HCT116 (cell line): ENCODE data around the gene SLC6A17.

Source experiments
- EGR1 ChIP-seq: IDR thresholded peaks from 2 replicates; pipeline ENCODE4 v1.6.1; 2012; ENCODE audit warnings: low read depth
- ELF1 ChIP-seq: IDR thresholded peaks from 2 replicates; pipeline ENCODE4 v1.6.1; 2012; ENCODE audit warnings: low read depth, borderline replicate concordance
- EZH2 ChIP-seq: fragments of 200-600 bp; sonication (generic); IDR thresholded peaks from 2 replicates; pipeline ENCODE4 v1.6.1; 2017; ENCODE audit warnings: antibody characterized with exemption, mixed run types
- JUND ChIP-seq: IDR thresholded peaks from 2 replicates; pipeline ENCODE4 v1.6.1; 2012
- POLR2AphosphoS5 ChIP-seq: IDR thresholded peaks from 2 replicates; pipeline ENCODE4 v1.6.1; 2011; ENCODE audit warnings: mild to moderate bottlenecking, low read depth, low read length, moderate library complexity
- TF ChIP-seq, protein P1 (sequence below): IDR thresholded peaks from 2 replicates; pipeline ENCODE4 v1.6.1; 2012; ENCODE audit warnings: low read depth
- TF ChIP-seq, protein P2 (sequence below), 3 experiments: fragments of 200-600 bp in 1 of 3; sonication (generic) in 1 of 3; IDR thresholded peaks in 2 of 3; conservative IDR thresholded peaks in 1 of 3; 2 replicates each; pipeline ENCODE4 v1.5.1; 2012 to 2017; ENCODE audit warnings: low read depth in 2 of 3, low read length in 2 of 3, antibody characterized with exemption in 1 of 3, borderline replicate concordance in 1 of 3, control low read depth in 1 of 3, mild to moderate bottlenecking in 1 of 3, mixed read lengths in 1 of 3, mixed run types in 1 of 3, moderate library complexity in 1 of 3; ENCODE audit not compliant: insufficient read depth in 1 of 3

DNA sequence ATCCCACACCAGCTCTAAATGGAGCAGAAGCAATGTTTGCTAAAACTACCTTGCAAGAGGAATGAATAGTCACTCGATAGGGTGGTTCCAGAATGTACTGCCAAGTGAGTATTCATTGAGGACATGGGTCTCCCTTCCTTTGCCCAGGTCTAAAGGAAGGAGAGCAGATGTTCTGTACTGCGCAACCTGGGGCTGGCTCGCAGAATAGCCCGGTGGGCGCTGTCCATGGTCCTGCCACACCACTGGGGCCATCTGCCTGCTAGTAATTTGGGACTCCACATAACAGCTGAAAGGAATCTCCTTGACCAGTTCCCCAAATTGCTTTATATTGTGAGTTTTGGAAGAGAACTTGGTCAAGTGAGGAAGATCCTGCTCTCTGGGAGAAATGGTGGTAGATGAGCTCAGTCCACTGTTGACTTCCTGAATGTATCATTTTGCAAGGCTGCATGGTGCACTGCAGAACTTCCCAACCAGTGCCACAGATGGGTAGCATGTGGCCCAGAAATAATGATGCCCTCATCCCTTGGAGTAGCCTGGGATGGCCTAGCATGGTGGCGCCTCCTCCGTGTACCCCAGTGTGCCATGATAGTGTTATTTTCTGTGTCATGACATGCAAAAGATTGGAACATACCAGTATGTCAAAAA, 5.7 kb downstream of the SLC6A17 start:
- TF ChIP-seq, protein P1, sequence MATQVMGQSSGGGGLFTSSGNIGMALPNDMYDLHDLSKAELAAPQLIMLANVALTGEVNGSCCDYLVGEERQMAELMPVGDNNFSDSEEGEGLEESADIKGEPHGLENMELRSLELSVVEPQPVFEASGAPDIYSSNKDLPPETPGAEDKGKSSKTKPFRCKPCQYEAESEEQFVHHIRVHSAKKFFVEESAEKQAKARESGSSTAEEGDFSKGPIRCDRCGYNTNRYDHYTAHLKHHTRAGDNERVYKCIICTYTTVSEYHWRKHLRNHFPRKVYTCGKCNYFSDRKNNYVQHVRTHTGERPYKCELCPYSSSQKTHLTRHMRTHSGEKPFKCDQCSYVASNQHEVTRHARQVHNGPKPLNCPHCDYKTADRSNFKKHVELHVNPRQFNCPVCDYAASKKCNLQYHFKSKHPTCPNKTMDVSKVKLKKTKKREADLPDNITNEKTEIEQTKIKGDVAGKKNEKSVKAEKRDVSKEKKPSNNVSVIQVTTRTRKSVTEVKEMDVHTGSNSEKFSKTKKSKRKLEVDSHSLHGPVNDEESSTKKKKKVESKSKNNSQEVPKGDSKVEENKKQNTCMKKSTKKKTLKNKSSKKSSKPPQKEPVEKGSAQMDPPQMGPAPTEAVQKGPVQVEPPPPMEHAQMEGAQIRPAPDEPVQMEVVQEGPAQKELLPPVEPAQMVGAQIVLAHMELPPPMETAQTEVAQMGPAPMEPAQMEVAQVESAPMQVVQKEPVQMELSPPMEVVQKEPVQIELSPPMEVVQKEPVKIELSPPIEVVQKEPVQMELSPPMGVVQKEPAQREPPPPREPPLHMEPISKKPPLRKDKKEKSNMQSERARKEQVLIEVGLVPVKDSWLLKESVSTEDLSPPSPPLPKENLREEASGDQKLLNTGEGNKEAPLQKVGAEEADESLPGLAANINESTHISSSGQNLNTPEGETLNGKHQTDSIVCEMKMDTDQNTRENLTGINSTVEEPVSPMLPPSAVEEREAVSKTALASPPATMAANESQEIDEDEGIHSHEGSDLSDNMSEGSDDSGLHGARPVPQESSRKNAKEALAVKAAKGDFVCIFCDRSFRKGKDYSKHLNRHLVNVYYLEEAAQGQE, result peak; percentile 92
- TF ChIP-seq JUND (no peak), EZH2 (no peak), POLR2AphosphoS5 (no peak), EGR1 (no peak), ELF1 (no peak)
- TF ChIP-seq, protein P2, sequence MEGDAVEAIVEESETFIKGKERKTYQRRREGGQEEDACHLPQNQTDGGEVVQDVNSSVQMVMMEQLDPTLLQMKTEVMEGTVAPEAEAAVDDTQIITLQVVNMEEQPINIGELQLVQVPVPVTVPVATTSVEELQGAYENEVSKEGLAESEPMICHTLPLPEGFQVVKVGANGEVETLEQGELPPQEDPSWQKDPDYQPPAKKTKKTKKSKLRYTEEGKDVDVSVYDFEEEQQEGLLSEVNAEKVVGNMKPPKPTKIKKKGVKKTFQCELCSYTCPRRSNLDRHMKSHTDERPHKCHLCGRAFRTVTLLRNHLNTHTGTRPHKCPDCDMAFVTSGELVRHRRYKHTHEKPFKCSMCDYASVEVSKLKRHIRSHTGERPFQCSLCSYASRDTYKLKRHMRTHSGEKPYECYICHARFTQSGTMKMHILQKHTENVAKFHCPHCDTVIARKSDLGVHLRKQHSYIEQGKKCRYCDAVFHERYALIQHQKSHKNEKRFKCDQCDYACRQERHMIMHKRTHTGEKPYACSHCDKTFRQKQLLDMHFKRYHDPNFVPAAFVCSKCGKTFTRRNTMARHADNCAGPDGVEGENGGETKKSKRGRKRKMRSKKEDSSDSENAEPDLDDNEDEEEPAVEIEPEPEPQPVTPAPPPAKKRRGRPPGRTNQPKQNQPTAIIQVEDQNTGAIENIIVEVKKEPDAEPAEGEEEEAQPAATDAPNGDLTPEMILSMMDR (IDR thresholded peaks at IDR 0.05 in 2 of 3, conservative IDR thresholded peaks at IDR 0.05 in 1 of 3; ENCODE audit: borderline replicate concordance in 1 of 3, insufficient read depth in 1 of 3, low read depth in 2 of 3, low read length in 2 of 3), result no peak
